ENCODE results near the gene ABCC4.

ABCC4 gene

DNA sequence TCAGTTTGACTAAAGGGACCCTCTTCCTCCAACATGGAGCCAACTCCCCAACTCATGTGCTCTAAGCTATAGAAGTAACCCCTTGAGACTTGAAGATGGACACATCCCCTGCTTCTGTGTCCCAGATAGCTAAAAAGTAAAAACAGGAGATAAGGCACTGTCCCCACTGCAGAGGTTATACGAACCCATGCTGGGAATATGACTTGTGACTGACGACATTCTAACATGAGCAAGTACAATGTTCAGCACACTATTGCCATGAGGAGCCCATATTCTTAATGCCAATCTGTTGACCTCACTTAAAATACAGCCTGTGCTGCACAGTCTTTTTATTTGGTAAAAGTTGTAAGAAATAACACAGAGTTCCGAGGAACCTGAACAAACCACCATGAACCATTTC, 71.4 kb downstream of the ABCC4 start:
- no peak for TF ChIP-seq CTCF (IDR thresholded peaks at IDR 0.05; ENCODE audit: borderline replicate concordance, insufficient read depth, low read depth, low read length)
- H3K4me3 ChIP-seq (ENCODE audit: low read depth, low read length): no peak overlapping the region

DNA sequence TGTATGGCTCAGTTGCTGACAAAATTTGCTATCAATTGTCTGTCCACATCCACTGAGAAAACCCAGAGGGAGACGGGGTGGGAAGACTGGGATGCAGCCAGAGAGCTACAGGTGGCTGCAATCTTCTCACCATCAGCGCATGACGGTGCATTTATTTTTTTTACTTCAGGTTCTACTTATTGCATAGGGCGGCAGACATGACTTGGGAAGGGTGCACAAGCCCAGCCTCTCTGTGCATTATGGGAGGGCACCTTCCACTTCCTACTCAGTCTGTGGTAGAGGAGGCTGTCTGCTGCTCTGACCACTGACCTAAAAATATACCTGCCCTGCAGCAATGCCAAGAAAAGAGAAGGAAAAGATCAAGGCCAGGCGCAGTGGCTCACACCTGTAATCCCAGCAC, 73.1 kb downstream of the ABCC4 start:
- TF ChIP-seq CTCF (IDR thresholded peaks at IDR 0.05; ENCODE audit: borderline replicate concordance, insufficient read depth, low read depth, low read length): no peak

DNA sequence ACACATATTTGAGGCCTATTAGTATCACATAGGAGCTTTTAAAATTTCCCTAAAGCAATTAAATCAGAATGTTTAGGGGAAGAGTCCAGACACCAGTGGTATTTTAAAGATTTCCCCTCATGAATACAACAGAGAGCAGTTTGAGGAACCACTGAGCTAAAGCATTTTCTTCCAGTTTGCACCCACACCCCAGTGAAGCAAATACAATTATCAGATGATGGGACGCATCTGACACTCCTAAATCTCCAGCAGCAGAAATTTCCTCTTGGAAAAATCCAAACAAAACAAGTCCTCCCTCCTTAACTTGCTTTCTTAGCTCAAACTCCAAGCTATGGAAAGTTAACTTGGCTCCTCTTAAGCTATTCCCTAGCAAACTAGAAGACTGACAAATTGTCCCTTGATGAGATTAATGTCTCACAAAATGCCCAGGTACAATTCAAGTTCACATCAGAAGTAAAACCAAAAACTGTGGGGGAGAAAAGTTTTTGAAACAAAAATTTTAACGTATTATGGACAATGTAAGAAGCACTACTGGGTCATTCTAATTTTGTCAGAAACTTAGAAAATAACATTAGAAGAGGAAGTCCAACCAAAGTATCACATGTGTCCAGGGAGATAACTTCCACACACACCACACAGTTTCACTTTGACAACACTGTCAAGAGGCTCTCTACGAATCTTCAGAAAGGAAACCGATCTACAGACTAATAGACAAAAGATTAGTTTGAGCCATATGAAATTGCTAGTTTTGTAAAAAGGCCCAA, 74.1 kb downstream of the ABCC4 start:
- no peak for TF ChIP-seq CTCF (IDR thresholded peaks at IDR 0.05; ENCODE audit: borderline replicate concordance, insufficient read depth, low read depth, low read length)
- H3K4me3 ChIP-seq (ENCODE audit: low read depth, low read length): no peak overlapping the region

More for the DNA sequence above, 73.1 kb downstream of the ABCC4 start:
- no peak overlapping the region for H3K4me3 ChIP-seq (ENCODE audit: low read depth, low read length)

GRCh38 chr13:95226476-95226875, 74.8 kb downstream of the ABCC4 start:
- no peak for TF ChIP-seq CTCF (IDR thresholded peaks at IDR 0.05; ENCODE audit: borderline replicate concordance, insufficient read depth, low read depth, low read length)
- no peak overlapping the region for H3K4me3 ChIP-seq (ENCODE audit: low read depth, low read length)

DNA sequence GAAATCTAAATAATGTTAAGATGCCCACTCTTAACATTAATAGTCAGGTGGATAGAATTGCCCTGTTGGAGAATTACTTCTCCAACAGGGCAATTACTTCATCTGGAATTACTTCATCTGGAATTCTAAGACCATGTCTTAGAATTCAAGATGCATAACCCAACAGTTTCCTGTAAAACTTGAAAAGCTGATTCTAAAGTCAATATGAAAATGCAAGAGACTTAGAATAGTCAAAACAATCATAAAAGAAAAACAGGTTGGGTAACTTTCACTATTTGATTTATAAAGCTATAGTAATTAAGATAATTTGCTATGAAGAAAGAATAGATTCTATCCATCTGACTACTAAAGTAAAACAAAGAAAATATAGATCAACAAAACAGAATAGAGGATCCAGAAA, 75.2 kb downstream of the ABCC4 start:
- no peak overlapping the region for H3K4me3 ChIP-seq (ENCODE audit: low read depth, low read length)
- TF ChIP-seq CTCF (IDR thresholded peaks at IDR 0.05; ENCODE audit: borderline replicate concordance, insufficient read depth, low read depth, low read length): no peak

- no peak for TF ChIP-seq CTCF (IDR thresholded peaks at IDR 0.05; ENCODE audit: borderline replicate concordance, insufficient read depth, low read depth, low read length)
- no peak overlapping the region for H3K4me3 ChIP-seq (ENCODE audit: low read depth, low read length)
Observed at GRCh38 chr13:95224064-95224463, 77.2 kb downstream of the ABCC4 start.

DNA sequence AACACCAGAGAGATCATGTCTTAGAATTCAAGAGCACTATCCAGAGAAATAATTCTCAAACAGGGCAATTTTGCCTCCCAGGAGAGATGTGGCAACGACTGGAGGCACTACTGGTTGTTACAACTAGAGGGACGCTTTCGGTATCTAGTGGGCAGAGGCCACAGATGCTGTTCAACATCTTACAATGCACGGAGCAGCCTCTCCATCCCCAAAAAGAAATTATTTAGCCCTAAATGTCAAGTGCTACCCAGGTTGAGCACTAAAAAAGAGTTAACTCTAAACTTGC, 78.6 kb downstream of the ABCC4 start:
- no peak overlapping the region for H3K4me3 ChIP-seq (ENCODE audit: low read depth, low read length)
- TF ChIP-seq CTCF (IDR thresholded peaks at IDR 0.05; ENCODE audit: borderline replicate concordance, insufficient read depth, low read depth, low read length): no peak; the same call in 1 of the 2 replicates

Measured in GM12875 (cell line).